ENCODE measurements around the gene VAT1L.

Gene VAT1L

DNA sequence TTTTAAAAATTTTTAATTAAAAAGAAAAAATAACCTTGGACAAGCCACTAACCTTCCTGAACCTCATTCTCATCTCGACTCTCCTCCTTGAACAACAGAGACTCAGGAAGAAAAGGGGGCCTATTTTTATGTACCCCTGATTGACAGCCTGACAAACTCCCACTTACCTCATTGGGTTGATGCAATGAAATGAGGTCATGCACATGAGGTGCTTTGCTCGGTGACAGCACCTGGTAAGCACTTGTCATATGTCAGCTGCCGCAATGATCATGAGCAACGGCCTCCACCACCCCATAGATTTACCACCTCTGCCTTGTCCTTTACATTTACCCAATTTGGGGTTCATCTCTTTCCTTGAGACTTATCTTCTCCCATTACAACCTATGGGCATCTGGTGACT, 167.9 kb downstream of the VAT1L start:
- H3K9ac ChIP-seq (ENCODE audit: low read length) = no peak overlapping the region
- no peak overlapping the region for H3K4me3 ChIP-seq (ENCODE audit: low read length)
- no peaks in the 10 kb centered on the region for H3K27me3 ChIP-seq (ENCODE audit: control insufficient read depth, insufficient read depth, low read length)
- no peaks in the 10 kb centered on the region for H3K9me3 ChIP-seq (ENCODE audit: control insufficient read depth, low read length)
- H3K36me3 ChIP-seq (ENCODE audit: control insufficient read depth, insufficient read depth, low read length) = no peaks in the 10 kb centered on the region
- no peaks in the 10 kb centered on the region for H3K4me1 ChIP-seq (ENCODE audit: control insufficient read depth, insufficient read depth, low read length)

DNA sequence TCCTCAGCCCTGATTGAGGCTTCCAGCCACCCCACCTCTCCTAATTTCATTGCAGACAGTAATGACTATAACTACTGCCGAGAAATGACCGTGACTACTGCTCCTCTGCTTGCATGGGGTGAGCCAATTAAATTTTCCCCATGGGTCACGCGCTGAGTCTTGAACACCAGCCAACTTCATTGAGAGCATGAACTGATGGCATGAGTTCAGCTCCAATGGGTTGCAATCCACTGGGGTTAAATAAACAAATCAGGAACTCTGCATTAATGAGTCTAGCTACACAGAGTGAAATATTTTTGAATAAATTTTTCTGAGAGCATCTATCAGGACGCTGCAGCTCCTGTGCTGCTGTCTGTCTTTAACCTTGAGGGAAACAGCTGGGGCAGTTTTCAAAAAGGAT, 172.4 kb downstream of the VAT1L start:
- Histone ChIP-seq H3K27me3 (ENCODE audit: control insufficient read depth, insufficient read depth, low read length) (peaks cover 5% of the 10 kb centered on the region), H3K36me3 (ENCODE audit: control insufficient read depth, insufficient read depth, low read length) (no peaks in the 10 kb centered on the region), H3K9ac (ENCODE audit: low read length) (no peak overlapping the region), H3K9me3 (ENCODE audit: control insufficient read depth, low read length) (no peaks in the 10 kb centered on the region), H3K4me3 (ENCODE audit: low read length) (no peak overlapping the region), H3K4me1 (ENCODE audit: control insufficient read depth, insufficient read depth, low read length) (no peaks in the 10 kb centered on the region)

DNA sequence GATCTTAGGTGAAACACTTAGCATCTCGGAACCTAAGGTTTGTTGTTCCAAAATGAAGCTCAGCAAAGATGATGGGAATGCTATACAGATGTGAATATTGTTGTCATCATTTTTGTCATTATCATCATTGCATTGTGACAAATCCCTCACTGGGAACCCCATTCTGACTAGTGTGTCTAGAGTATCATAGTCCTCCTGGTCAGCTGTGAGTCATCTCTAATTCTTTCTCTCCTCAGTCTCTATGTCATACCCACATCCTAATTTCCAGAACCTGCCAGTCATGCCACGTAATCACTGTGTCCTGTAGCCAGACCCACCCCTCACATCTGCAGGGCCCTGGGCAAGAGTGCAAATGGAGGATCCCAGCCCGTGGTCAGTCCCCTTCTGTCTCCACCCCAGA, 173.4 kb downstream of the VAT1L start:
- H3K27me3 ChIP-seq (ENCODE audit: control insufficient read depth, insufficient read depth, low read length) = peaks cover 5% of the 10 kb centered on the region
- H3K4me3 ChIP-seq (ENCODE audit: low read length) = no peak overlapping the region
- H3K9me3 ChIP-seq (ENCODE audit: control insufficient read depth, low read length) = no peaks in the 10 kb centered on the region
- no peaks in the 10 kb centered on the region for H3K36me3 ChIP-seq (ENCODE audit: control insufficient read depth, insufficient read depth, low read length)
- no peak overlapping the region for H3K9ac ChIP-seq (ENCODE audit: low read length)
- H3K4me1 ChIP-seq (ENCODE audit: control insufficient read depth, insufficient read depth, low read length) = no peaks in the 10 kb centered on the region

DNA sequence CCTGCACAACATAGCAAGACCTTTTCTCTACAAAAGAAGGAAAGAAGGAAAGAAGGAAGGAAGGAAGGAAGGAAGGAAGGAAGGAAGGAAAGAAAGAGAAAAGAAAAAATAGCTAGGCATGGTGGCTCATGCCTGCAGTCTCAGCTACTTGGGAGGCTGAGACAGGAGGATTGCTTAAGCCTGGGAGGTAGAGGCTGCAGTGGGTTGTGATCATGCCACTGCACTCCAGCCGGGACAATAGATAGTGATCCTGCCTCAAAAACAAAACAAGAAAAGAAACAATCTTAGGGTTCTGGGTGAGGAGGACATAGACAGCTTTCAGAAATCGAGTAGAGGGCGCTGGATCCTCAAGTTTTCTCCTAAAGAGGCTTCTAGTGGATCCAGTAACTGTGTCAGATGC, 174.3 kb downstream of the VAT1L start:
- H3K4me3 ChIP-seq (ENCODE audit: low read length) = no peak overlapping the region
- H3K36me3 ChIP-seq (ENCODE audit: control insufficient read depth, insufficient read depth, low read length) = no peaks in the 10 kb centered on the region
- H3K9me3 ChIP-seq (ENCODE audit: control insufficient read depth, low read length) = no peaks in the 10 kb centered on the region
- H3K9ac ChIP-seq (ENCODE audit: low read length) = no peak overlapping the region
- H3K4me1 ChIP-seq (ENCODE audit: control insufficient read depth, insufficient read depth, low read length) = no peaks in the 10 kb centered on the region
- H3K27me3 ChIP-seq (ENCODE audit: control insufficient read depth, insufficient read depth, low read length) = peaks cover 5% of the 10 kb centered on the region

DNA sequence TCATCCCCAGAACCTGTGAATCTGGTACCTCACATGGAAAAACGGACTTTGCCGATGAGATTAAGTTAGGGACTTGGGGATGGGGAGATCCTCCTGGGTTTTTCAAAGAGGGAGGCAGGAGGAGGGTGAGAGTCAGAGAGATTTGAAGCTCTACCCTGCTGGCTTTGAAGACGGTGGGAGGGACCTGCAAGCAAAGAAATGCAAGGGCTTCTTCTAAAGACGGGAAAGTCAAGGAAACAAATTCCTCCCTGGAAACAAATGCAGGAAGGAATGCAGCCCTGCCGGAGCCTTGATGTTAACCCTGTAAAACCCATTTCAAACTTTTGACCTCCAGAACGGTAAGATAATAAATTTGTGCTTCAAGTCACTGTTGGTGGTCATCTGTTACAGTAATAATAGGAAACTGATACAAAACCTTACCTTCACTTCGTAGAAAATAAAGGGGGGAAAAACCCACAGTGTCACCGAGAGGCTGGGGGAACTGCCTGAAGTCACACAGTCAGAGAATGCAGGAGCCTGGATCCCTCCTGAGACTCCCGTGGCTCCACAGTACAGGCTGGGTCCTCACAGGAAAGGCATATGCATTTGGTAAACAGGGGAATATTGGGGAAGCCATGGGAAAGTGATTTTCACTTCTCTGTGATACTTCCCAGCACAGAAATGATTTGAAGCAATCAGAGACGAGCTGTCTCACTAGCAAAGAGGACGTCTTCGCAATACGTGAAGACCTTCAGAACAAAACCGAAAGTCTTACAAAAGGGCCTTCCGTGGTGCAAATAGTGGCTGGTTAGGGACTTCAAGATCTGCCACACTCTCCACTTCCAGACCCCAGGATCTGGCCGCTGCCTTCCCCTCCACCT, 175.1 kb downstream of the VAT1L start:
- H3K9me3 ChIP-seq (ENCODE audit: control insufficient read depth, low read length) = no peaks in the 10 kb centered on the region
- H3K4me3 ChIP-seq (ENCODE audit: low read length) = no peak overlapping the region
- H3K9ac ChIP-seq (ENCODE audit: low read length) = no peak overlapping the region

DNA sequence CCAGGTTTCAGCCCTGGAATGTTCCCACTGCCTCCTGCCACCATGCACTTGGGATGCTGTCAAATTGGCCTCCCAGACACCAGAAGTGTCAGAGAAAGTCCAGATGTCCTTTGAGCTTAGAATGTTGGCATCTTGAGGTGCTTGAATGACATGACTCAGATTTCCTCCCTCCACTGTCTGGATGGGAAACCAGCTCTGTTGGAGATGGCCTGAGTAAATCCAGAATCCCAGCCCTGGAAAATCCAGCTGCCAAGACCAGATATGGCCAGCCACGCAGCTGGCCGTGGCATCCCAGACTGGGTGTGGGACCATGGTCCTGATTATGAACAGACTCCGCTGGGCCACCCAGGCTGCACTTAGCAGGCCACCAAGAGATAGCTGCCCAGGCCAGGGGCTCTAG, 177.0 kb downstream of the VAT1L start:
- H3K9me3 ChIP-seq (ENCODE audit: control insufficient read depth, low read length) = no peaks in the 10 kb centered on the region
- no peak overlapping the region for H3K4me3 ChIP-seq (ENCODE audit: low read length)
- H3K4me1 ChIP-seq (ENCODE audit: control insufficient read depth, insufficient read depth, low read length) = no peaks in the 10 kb centered on the region
- no peaks in the 10 kb centered on the region for H3K36me3 ChIP-seq (ENCODE audit: control insufficient read depth, insufficient read depth, low read length)
- peaks cover 5% of the 10 kb centered on the region for H3K27me3 ChIP-seq (ENCODE audit: control insufficient read depth, insufficient read depth, low read length)
- H3K9ac ChIP-seq (ENCODE audit: low read length) = no peak overlapping the region

More for the DNA sequence above, 175.1 kb downstream of the VAT1L start:
- Histone ChIP-seq H3K36me3 (ENCODE audit: control insufficient read depth, insufficient read depth, low read length) (no peaks in the 10 kb centered on the region), H3K4me1 (ENCODE audit: control insufficient read depth, insufficient read depth, low read length) (no peaks in the 10 kb centered on the region), H3K27me3 (ENCODE audit: control insufficient read depth, insufficient read depth, low read length) (peaks cover 5% of the 10 kb centered on the region)

DNA sequence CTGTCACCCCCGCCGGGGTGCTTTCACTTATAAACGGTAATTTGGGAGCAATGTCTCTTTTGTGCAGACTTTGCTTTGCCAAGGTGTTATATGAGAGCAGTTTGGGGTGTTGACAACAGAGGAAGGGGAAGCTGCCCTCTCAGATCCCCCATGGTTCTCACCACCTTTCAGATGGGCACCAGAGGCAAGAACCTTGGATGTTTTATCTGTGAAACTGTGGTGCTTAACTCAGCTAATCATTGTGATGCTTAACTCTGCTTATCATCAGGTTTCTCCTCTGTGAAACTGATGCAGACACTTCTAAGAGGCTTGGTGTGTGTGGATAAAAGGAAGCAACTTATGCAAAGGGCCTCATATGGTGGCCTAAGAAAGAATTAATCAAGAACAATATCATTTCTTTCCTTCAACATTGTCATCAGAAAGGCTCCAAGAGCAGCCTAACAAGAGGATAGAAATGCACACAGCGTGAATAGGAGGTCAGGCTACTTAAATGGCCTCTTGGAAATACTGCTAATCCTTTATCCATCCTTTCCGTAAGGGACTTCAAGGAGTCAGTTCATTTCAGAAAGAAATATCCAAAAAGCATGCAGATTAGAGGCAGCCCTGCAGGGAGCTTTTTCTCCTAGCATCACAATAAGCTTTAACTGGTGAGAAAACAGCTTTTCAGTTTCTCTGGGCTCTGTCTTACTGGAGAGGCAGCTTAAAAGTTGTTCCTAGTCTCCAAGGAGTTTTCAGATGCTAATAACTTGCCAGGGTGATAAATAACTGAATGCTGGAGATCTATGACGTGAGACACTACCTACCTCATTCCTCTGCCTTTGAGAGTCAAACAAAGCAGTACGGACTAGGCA, 178.9 kb downstream of the VAT1L start:
- H3K4me3 ChIP-seq (ENCODE audit: low read length) = no peak overlapping the region
- no peaks in the 10 kb centered on the region for H3K4me1 ChIP-seq (ENCODE audit: control insufficient read depth, insufficient read depth, low read length)
- H3K9ac ChIP-seq (ENCODE audit: low read length) = no peak overlapping the region
- H3K9me3 ChIP-seq (ENCODE audit: control insufficient read depth, low read length) = no peaks in the 10 kb centered on the region
- H3K27me3 ChIP-seq (ENCODE audit: control insufficient read depth, insufficient read depth, low read length) = peaks cover 5% of the 10 kb centered on the region
- H3K36me3 ChIP-seq (ENCODE audit: control insufficient read depth, insufficient read depth, low read length) = no peaks in the 10 kb centered on the region

DNA sequence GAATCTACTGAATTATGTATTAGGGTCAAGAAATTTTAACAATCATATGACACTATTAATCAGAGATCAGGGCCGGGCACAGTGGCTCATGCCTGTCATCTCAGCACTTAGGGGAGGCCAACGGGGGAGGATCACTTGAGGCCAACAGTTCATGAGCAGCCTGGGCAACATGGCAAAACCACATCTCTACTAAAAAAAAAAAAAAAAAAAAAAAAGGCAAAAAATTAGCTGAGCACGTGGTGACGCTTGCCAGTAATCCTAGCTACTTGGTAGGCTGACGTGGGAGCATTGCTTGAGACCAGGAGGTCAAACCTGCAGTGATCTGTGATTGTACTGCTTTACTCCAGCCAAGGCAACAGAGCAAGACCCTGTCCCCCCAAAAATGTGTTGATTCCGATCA, 181.5 kb downstream of the VAT1L start:
- Histone ChIP-seq H3K4me1 (ENCODE audit: control insufficient read depth, insufficient read depth, low read length) (no peaks in the 10 kb centered on the region), H3K4me3 (ENCODE audit: low read length) (no peak overlapping the region), H3K36me3 (ENCODE audit: control insufficient read depth, insufficient read depth, low read length) (no peaks in the 10 kb centered on the region), H3K27me3 (ENCODE audit: control insufficient read depth, insufficient read depth, low read length) (no peaks in the 10 kb centered on the region), H3K9me3 (ENCODE audit: control insufficient read depth, low read length) (no peaks in the 10 kb centered on the region), H3K9ac (ENCODE audit: low read length) (no peak overlapping the region)

DNA sequence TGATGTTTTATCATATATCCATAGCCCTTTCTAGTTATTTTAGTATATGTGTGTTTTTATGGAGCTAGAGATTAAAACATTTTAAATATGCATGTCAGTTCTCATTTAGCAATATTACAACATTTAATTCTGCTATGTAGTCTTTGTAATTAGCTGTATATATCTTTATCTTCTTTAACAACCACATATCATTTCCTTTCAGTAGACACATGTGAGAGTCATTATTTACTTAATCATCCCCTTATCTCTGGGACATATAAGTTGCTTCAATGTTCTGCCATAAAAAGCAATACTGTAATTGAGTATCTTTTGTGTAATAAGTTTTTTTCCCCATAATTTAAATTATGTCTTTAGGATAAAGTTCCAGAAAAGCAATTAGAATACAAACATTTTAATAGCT, 182.0 kb downstream of the VAT1L start:
- Histone ChIP-seq H3K9me3 (ENCODE audit: control insufficient read depth, low read length) (no peaks in the 10 kb centered on the region), H3K9ac (ENCODE audit: low read length) (no peak overlapping the region), H3K36me3 (ENCODE audit: control insufficient read depth, insufficient read depth, low read length) (no peaks in the 10 kb centered on the region), H3K27me3 (ENCODE audit: control insufficient read depth, insufficient read depth, low read length) (no peaks in the 10 kb centered on the region), H3K4me3 (ENCODE audit: low read length) (no peak overlapping the region), H3K4me1 (ENCODE audit: control insufficient read depth, insufficient read depth, low read length) (no peaks in the 10 kb centered on the region)

DNA sequence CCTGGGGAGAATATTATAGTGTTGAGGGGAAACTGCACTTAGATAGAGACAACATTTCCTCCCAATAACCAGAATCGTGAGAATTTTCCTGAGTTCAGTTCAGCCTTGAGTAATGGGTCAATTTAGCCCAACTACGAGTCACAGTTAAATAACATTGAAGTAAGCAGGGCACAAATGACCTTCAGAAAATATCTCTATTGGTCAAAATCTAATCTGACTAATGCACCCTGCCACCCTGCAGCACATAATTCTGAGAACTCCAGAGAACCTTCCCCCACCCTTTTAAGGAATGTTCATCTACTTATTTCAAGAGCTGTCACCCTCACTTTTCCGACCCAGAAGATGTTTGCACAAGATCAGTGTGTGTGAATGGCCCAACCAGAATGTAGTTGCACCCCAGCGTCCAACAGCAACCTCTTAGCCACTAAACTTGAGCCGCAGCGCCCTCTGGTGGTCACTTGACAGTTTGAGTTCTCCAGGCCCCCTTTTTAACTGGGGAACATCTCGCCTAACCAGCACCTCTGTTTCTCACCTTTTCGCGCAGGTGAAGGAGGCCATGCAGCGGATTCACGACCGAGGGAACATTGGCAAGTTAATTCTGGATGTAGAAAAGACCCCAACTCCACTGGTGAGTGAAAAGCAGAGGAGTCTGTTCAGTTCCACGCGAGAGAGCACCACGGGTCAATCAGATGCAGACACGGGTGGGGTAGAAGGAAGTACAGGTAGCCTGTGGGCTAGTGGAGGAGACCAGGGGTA, 183.1 kb downstream of the VAT1L start:
- H3K4me3 ChIP-seq (ENCODE audit: low read length) = no peak overlapping the region
- H3K27me3 ChIP-seq (ENCODE audit: control insufficient read depth, insufficient read depth, low read length) = no peaks in the 10 kb centered on the region
- no peaks in the 10 kb centered on the region for H3K4me1 ChIP-seq (ENCODE audit: control insufficient read depth, insufficient read depth, low read length)
- no peak overlapping the region for H3K9ac ChIP-seq (ENCODE audit: low read length)
- no peaks in the 10 kb centered on the region for H3K36me3 ChIP-seq (ENCODE audit: control insufficient read depth, insufficient read depth, low read length)
- H3K9me3 ChIP-seq (ENCODE audit: control insufficient read depth, low read length) = no peaks in the 10 kb centered on the region

DNA sequence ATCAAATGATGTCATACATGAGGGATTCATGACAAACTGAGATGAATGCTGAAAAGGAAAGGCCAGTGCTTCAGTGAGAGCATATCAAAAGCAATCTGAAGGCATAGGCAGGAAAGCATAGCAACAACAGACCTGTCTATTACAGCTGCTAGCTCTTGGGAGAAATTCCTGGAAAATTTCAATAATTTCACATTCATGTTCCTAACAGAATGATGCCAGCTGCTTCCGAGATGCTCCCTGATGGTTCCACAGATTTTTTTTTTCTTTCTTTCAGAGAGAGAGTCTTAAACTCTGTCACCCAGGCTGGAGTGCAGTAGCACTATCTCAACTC, 183.7 kb downstream of the VAT1L start:
- Histone ChIP-seq H3K9me3 (ENCODE audit: control insufficient read depth, low read length) (no peaks in the 10 kb centered on the region), H3K4me1 (ENCODE audit: control insufficient read depth, insufficient read depth, low read length) (no peaks in the 10 kb centered on the region), H3K36me3 (ENCODE audit: control insufficient read depth, insufficient read depth, low read length) (no peaks in the 10 kb centered on the region), H3K9ac (ENCODE audit: low read length) (no peak overlapping the region), H3K4me3 (ENCODE audit: low read length) (no peak overlapping the region), H3K27me3 (ENCODE audit: control insufficient read depth, insufficient read depth, low read length) (no peaks in the 10 kb centered on the region)

DNA sequence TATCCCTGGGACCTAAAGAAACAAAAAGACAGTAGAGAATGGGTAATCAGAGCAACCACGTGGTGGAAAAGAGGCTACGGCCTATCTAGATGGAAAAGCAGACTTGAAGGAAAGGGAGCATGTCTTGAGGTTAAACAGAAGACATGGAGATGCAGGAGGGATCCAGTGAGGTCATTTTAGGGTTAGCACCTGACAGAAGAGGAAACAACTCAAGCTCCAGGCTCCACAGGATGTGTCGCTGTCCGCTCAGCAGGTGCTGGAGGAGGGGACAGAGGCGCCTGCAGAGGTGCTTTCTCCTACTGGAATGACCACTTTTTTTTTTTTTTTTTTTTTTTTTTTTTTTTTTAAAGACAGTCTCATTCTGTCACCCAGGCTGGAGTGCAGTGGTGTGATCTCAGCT, 186.5 kb downstream of the VAT1L start:
- Histone ChIP-seq H3K4me1 (ENCODE audit: control insufficient read depth, insufficient read depth, low read length) (no peaks in the 10 kb centered on the region), H3K27me3 (ENCODE audit: control insufficient read depth, insufficient read depth, low read length) (no peaks in the 10 kb centered on the region), H3K36me3 (ENCODE audit: control insufficient read depth, insufficient read depth, low read length) (no peaks in the 10 kb centered on the region), H3K9me3 (ENCODE audit: control insufficient read depth, low read length) (no peaks in the 10 kb centered on the region), H3K4me3 (ENCODE audit: low read length) (no peak overlapping the region), H3K9ac (ENCODE audit: low read length) (no peak overlapping the region)
